ENCODE measurements around the gene MYO15A.

DNA sequence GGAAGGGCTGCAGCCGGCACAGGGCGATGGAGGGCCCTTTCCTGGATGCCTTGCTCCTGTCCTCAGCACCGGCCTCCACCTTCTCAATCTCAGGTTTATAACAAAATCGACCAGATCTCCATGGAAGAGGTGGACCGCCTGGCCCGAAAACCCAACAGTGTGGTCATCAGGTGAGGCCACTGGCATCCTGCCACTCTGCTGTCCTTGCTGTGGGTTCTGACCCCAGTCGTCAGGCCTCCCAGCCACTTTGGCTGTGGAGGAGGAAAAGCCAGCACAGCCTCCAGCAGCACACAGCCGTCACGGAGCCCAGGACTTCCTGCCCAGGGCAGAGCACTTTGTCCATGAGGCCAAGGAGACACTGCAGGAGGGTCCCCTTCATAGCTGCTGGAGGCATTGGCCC, 6.7 kb upstream of the MYO15A start:
- TF ChIP-seq POLR2A (IDR thresholded peaks at IDR 0.05; ENCODE audit: low read length) (no peak), GATA1 (IDR thresholded peaks at IDR 0.05; ENCODE audit: low read depth, low read length) (no peak)

Data from erythroblast (primary cell).